ENCODE measurements around the gene CSGALNACT2.

Gene CSGALNACT2

DNA sequence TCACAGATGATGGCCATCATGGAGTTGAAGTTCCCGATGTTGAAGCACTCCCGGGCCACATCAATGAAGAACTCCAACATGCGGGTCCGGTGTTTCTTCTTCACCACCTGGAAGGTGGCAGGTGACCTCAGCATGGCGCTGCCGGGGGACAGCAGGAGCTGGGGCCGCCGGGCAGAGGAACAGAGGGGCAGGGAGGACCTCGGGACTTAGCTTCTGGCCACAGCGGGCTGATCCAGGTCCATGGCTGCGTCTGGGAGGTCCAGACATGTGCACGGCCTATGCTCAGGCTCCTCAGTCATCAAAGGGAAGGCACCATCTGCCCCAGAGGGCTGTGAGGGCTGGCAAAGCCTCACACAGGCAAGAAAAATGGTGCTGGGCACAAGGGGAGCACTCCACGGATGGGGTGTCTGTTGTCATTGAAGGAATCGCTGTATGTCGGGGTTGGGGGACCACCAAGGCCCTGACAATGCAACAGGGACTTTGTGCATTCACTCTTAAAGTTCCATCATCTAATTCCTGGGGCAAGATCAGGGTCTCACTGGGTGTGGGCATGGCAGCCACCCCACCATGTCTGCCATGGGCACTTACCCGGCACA, 60.9 kb downstream of the CSGALNACT2 start:
- in situ Hi-C loops (cut with MboI; ENCODE audit: low pct_unique_long_range_greater_than_20kb, low sequenced_read_pairs, unreplicated experiment) = no loop called here
- TF ChIP-seq, protein P1, sequence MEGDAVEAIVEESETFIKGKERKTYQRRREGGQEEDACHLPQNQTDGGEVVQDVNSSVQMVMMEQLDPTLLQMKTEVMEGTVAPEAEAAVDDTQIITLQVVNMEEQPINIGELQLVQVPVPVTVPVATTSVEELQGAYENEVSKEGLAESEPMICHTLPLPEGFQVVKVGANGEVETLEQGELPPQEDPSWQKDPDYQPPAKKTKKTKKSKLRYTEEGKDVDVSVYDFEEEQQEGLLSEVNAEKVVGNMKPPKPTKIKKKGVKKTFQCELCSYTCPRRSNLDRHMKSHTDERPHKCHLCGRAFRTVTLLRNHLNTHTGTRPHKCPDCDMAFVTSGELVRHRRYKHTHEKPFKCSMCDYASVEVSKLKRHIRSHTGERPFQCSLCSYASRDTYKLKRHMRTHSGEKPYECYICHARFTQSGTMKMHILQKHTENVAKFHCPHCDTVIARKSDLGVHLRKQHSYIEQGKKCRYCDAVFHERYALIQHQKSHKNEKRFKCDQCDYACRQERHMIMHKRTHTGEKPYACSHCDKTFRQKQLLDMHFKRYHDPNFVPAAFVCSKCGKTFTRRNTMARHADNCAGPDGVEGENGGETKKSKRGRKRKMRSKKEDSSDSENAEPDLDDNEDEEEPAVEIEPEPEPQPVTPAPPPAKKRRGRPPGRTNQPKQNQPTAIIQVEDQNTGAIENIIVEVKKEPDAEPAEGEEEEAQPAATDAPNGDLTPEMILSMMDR (IDR thresholded peaks at IDR 0.05; ENCODE audit: extremely low read depth, insufficient read depth, missing control alignments) = no peak
- DNase-seq (ENCODE audit: low spot score) = peak; percentile 6

DNA sequence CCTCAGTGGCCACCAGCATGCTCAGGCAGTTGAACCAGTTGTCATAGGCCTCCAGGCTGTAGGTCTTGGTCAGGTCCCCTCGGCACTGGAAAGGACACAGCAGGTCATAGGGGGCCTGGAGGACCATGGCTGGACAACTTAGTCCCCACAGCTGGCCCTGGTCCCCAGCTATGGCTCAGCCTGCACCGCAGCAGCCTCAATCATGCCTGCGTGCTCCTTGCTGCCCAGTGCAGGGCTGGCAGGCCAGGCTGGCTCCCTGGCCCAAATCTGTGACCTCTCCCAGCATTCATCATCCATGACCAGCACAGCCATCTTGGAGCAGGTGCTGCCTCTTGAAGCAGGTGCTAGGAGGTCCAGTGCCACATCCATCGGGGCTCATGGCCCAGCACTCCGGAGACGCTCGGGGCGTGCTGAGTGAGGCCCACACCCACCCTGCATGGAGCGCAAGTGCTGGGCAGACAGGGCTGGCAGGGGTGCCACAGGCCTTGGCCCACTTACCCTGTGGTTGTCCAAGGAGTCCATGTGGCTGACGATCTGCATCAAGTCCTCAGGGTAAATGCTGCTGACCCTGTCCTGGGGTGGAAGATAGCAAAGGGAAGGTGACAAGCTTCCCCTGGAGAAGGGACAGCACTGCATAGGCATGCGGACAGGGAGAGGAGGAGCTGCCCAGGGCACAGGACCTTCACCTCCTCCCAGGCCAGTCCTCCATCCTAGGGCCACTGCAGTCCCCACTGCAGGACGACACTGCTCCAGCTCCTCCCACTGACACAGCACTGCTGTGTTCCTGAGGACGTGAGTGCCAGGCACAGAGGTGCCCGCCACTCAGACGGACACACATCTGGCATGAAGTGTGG, 61.7 kb downstream of the CSGALNACT2 start:
- in situ Hi-C loops (cut with MboI; ENCODE audit: low pct_unique_long_range_greater_than_20kb, low sequenced_read_pairs, unreplicated experiment) = no loop called here
- TF ChIP-seq, protein P1 (IDR thresholded peaks at IDR 0.05; ENCODE audit: extremely low read depth, insufficient read depth, missing control alignments) = no peak
- DNase-seq (ENCODE audit: low spot score) = peak; percentile 10

- in situ Hi-C loops (cut with MboI; ENCODE audit: low pct_unique_long_range_greater_than_20kb, low sequenced_read_pairs, unreplicated experiment) = no loop called here
- DNase-seq (ENCODE audit: low spot score) = peak; percentile 10
- TF ChIP-seq, protein P1 (IDR thresholded peaks at IDR 0.05; ENCODE audit: extremely low read depth, insufficient read depth, missing control alignments) = no peak
Measured at GRCh38 chr10:43200538-43201390, 62.5 kb downstream of the CSGALNACT2 start.

DNA sequence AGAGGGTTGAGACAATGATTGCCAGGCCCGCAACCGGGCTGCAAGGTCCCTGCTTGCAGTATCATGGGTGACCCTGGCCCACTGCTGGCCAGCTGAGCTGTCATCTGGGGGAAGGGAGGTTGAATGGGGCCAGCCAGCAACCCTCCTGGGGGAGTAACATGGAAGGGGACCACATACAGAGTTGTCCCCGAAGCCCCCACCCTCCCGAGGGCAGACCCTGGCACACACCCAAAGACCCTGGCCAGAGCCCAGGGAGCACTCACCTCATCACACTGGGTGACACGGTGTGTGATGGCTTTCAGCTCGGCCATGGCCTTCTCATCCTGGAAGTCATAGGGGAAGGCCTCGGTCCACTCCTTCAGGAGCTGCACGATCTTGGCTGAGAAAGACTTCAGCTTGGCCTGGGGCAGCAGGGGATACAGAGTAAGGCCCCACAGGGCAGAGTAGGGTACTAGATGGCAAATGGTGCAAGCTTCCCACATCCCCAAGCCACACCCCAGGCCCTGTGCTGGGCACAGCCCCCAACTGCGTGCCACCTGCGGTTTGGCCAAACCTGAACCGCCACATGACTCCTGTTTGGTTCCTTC, 63.4 kb downstream of the CSGALNACT2 start:
- in situ Hi-C loops (cut with MboI; ENCODE audit: low pct_unique_long_range_greater_than_20kb, low sequenced_read_pairs, unreplicated experiment) = no loop called here
- TF ChIP-seq, protein P1 (IDR thresholded peaks at IDR 0.05; ENCODE audit: extremely low read depth, insufficient read depth, missing control alignments) = no peak

DNA sequence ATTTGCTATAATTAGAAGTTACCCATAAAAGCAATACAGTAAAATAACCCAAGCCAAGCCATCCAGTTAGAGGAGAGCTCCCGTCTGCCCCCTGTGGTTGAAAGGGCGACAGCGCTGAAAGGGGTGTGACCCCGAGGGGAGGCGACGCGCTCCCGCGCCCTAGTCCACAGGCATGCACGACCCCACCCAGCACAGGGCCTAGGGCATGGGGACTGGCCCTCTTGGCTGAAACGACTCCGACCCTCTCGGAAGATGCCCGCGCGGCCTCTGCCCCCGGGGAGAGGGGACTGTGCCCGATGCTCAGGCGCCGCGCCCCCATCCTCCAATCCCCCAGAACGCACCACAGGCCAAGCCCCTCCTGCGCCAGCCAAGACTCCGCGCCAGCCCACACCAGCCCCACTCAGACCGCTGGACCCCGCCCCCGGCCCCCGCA, 64.0 kb downstream of the CSGALNACT2 start:
- in situ Hi-C loops (cut with MboI; ENCODE audit: low pct_unique_long_range_greater_than_20kb, low sequenced_read_pairs, unreplicated experiment) = no loop called here

More for the DNA sequence above, 63.4 kb downstream of the CSGALNACT2 start:
- DNase-seq (ENCODE audit: low spot score) = peak; percentile 18

More for the DNA sequence above, 64.0 kb downstream of the CSGALNACT2 start:
- peak; percentile 79 for DNase-seq (ENCODE audit: low spot score)
- TF ChIP-seq, protein P1 (IDR thresholded peaks at IDR 0.05; ENCODE audit: extremely low read depth, insufficient read depth, missing control alignments) = peak; percentile 75
